OCI-LY1 (cell line): ENCODE results near the gene RNASE4.
"Not testable (repeated sequence)": the region's sequence is repeated elsewhere in the genome, so short reads cannot be mapped to it uniquely, and the experiment has no call there.

Source experiments
- EZH2 ChIP-seq: fragments of 200-600 bp; sonication (generic), shearing (Covaris generic); IDR thresholded peaks from 2 replicates; pipeline ENCODE4 v1.8.0; 2017; ENCODE audit warnings: borderline replicate concordance, mixed run types, mild to moderate bottlenecking, antibody characterized with exemption, low read length, moderate library complexity, mixed read lengths
- TF ChIP-seq, protein P1 (sequence below): fragments of 200-600 bp; sonication (generic), shearing (Covaris generic); IDR thresholded peaks from 2 replicates; pipeline ENCODE4 v1.5.1; 2017; ENCODE audit warnings: mild to moderate bottlenecking, antibody characterized with exemption, low read length, moderate library complexity, mixed read lengths

- TF ChIP-seq, protein P1, sequence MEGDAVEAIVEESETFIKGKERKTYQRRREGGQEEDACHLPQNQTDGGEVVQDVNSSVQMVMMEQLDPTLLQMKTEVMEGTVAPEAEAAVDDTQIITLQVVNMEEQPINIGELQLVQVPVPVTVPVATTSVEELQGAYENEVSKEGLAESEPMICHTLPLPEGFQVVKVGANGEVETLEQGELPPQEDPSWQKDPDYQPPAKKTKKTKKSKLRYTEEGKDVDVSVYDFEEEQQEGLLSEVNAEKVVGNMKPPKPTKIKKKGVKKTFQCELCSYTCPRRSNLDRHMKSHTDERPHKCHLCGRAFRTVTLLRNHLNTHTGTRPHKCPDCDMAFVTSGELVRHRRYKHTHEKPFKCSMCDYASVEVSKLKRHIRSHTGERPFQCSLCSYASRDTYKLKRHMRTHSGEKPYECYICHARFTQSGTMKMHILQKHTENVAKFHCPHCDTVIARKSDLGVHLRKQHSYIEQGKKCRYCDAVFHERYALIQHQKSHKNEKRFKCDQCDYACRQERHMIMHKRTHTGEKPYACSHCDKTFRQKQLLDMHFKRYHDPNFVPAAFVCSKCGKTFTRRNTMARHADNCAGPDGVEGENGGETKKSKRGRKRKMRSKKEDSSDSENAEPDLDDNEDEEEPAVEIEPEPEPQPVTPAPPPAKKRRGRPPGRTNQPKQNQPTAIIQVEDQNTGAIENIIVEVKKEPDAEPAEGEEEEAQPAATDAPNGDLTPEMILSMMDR: not testable (repeated sequence)
- TF ChIP-seq EZH2: not testable (repeated sequence)
These were observed 41.8 kb downstream of the RNASE4 start for GRCh38 chr14:20726121-20726520.
